ENCODE data around the gene HNRNPA3.
"Not testable (repeated sequence)": the region's sequence is repeated elsewhere in the genome, so short reads cannot be mapped to it uniquely, and the experiment has no call there.

DNA sequence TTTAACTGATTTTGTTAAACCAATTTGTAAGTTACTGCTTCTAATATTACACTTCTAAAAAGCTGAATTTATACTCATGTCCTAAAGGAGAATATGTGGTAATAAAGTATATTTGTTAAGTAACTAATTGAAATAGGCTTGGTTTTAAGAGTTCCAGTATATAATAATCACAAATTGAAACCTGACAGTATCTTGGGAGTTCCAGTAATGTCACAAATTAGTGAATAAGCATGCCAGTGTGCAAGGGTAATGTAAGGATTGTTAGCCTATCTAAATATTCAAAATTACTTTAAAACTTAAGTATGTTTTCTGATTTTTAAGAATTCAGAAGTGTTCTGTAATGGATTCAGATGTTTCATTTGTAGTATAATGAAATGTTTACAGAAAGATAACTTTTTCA is 10.8 kb downstream of the HNRNPA3 start:
- TF ChIP-seq, protein P1, sequence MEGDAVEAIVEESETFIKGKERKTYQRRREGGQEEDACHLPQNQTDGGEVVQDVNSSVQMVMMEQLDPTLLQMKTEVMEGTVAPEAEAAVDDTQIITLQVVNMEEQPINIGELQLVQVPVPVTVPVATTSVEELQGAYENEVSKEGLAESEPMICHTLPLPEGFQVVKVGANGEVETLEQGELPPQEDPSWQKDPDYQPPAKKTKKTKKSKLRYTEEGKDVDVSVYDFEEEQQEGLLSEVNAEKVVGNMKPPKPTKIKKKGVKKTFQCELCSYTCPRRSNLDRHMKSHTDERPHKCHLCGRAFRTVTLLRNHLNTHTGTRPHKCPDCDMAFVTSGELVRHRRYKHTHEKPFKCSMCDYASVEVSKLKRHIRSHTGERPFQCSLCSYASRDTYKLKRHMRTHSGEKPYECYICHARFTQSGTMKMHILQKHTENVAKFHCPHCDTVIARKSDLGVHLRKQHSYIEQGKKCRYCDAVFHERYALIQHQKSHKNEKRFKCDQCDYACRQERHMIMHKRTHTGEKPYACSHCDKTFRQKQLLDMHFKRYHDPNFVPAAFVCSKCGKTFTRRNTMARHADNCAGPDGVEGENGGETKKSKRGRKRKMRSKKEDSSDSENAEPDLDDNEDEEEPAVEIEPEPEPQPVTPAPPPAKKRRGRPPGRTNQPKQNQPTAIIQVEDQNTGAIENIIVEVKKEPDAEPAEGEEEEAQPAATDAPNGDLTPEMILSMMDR (IDR thresholded peaks at IDR 0.05), result not testable (repeated sequence)
- TF ChIP-seq POLR2A (IDR thresholded peaks at IDR 0.05), result not testable (repeated sequence)

All from uterus (tissue), 2 donors.